GM19099 (cell line): ENCODE data around the gene SRRM4.

ENCODE experiments used
- POLR2A ChIP-seq: IDR thresholded peaks from 3 replicates; pipeline ENCODE4 v1.6.1; 2011; ENCODE audit warnings: low read depth; ENCODE audit not compliant: insufficient read length; ENCODE audit errors: extremely low read depth

Gene SRRM4

DNA sequence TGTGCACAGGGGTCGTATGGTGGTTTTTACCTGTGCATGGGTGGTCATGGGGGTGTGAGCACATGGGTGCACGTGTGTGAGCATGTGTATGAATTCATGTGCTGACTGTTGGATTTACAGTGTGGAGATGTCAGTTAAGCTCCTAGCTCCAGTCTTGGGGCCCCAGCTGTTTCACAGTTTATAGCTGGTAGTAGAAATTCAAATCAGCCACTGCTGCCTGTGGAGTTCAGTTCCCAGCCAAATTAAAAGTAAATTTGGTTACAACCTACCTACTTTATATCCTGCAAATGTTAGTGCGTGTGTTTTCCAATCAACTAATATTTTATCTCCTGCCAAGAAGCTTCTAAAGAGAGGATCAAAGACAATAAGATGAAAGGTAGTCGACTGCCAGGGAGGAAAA is 141.4 kb downstream of the SRRM4 start:
- TF ChIP-seq POLR2A: no peak

DNA sequence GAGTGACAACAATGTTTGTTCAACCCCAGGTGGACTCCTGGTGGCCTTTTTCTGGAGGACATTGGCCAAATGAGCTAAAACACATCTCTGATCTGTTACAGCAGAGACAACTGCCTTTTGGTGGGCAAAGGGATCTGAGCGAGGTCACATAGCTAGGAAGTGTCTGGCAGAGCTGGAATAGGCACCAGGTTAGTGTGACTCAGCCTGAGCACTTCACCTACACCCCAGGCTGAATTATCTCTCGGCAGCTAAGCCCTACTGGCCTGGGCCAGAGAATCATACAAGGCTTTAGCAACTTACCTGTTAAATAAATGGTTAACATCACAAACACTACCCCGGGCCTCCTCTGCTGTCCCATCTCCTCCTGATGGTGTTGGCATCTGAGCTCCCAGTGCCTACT is 147.2 kb downstream of the SRRM4 start:
- TF ChIP-seq POLR2A: no peak

GRCh38 chr12:119129827-119130434 is 148.6 kb downstream of the SRRM4 start:
- no peak for TF ChIP-seq POLR2A

DNA sequence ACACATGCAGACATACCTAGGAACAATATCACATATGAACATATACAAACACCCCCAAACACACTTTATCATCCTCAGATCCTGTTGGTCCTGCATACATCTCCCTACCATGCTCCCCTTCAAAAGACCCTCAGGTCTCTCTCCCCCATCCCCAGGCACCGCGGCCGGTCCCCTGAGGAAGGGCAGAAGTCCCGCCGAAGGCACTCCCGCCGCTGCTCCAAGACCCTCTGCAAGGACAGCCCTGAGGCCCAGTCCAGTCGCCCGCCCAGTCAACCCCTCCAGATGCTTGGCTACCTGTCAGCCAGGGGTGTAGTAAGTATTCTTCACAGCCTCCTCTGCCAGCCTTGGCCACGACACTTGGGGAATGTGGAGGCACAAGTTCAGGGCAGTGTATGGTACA is 149.2 kb downstream of the SRRM4 start:
- no peak for TF ChIP-seq POLR2A

- no peak for TF ChIP-seq POLR2A
Observed at GRCh38 chr12:119134284-119135072, 153.1 kb downstream of the SRRM4 start.

GRCh38 chr12:119136811-119137410 is 155.6 kb downstream of the SRRM4 start:
- TF ChIP-seq POLR2A: no peak

DNA sequence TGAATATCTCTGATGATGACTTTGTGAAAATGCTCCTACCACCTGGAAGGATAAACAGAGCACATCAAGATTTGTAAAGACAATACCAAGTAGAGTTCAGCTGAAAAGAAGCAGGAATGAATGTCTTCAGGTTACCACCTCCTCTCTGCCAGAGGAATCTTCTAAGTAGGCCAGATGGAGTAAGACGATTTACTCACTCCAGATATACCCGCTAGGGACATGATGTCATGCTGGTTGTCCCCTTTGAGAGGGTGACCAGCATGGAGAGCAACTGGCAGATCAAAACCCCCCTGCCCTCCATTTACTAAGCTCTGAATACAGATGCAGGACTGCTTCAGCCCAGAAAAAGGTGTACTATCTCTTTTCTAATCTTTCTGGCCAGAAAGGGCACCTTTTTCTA is 158.1 kb downstream of the SRRM4 start:
- no peak for TF ChIP-seq POLR2A

DNA sequence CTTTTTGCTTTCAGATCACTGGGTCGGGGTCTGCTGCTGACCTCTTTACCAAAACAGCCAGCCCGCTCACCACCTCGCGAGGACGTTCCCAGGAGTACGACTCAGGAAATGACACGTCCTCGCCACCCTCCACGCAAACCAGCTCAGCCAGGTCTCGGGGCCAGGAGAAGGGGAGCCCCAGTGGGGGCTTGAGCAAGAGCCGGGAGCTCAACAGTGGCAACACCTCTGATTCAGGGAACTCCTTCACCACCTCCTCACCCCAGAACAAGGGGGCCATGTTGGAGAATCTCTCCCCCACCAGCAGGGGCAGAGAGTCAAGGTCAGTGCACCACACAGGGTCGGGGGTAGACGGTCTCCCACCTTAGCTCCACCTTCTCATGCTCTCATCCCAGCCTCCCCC is 164.0 kb downstream of the SRRM4 start:
- no peak for TF ChIP-seq POLR2A

- no peak for TF ChIP-seq POLR2A
Observed at GRCh38 chr12:119147847-119148448, 166.6 kb downstream of the SRRM4 start.

DNA sequence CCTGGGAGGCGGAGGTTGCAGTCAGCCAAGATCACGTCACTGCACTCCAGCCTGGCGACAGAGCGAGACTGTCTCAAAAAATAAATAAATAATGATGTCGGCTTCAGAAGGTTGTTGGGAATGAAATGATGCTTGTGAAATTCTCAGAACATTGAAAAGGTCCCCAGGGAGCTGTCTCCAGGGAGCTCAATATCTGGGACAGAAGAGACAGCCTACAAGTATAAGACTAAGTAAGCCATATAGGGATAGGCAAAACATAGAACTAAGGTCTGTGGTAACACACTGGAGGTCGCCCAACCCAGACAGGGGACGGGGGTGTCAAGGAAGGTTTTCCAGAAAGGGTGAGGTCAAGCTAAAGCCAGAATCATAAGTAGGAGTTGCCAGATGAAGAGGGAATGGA is 167.9 kb downstream of the SRRM4 start:
- TF ChIP-seq POLR2A: no peak

- no peak for TF ChIP-seq POLR2A
Observed at GRCh38 chr12:119151445-119152026, 170.2 kb downstream of the SRRM4 start.

DNA sequence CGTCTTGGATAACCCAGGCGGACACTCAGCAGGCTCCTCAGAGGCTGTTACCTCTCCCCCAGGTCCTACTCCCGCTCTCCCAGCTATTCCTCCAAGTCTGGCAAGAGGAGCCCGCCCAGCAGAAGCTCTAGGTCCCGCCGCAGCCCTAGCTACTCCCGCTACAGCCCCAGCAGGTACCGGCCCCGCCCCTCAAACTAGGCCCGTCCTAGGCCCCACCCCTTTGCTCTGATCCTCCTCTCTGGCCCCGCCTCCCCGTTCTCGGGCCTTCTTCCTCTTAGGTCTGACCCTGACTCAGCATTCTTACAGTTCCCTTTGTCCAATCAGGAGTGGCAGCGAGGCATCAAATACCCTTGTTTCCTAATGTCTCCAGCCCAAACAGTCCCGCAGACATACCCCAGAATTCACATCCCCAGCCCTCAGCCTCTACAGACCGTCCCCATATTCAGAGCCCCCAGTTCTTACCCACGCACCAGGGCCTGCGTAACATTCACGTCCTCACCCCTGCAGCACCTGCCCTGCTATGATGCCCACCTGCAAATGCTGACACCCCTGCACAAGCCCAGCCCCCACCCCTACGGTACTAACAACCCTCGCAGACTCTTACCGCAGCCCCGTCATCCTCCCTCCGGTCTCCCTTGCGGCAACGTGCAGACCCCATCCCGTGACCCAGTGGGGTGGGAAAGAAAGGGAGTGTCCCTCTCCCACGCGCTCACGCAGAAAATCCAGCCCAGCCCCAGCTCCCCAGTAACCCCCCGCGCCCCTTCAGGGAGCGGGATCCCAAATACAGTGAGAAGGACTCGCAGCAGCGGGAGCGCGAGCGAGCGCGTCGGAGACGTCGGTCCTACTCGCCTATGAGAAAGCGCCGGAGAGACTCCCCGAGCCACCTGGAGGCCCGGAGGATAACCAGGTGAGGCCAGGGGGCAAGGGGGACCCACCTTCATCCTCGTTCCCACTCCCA is 172.4 kb downstream of the SRRM4 start:
- no peak for TF ChIP-seq POLR2A

- no peak for TF ChIP-seq POLR2A
Observed at GRCh38 chr12:119154435-119154818, 173.1 kb downstream of the SRRM4 start.

- no peak for TF ChIP-seq POLR2A
Observed at GRCh38 chr12:119156401-119157044, 175.2 kb downstream of the SRRM4 start.
